Loucy (cell line): ENCODE measurements around the gene RYR2.

Experiments used
- CTCF ChIP-seq: fragments of 200-600 bp; sonication (generic); conservative IDR thresholded peaks from 2 replicates; pipeline ENCODE4 v1.5.1; 2014; ENCODE audit warnings: mild to moderate bottlenecking, antibody characterized with exemption, low read length
- EZH2phosphoT487 ChIP-seq: fragments of 200-600 bp; IDR thresholded peaks from 2 replicates; pipeline ENCODE4 v1.6.1; 2018; ENCODE audit warnings: antibody characterized with exemption, mild to moderate bottlenecking, moderate library complexity, borderline replicate concordance

GRCh38 chr1:237712586-237713157, 670.7 kb downstream of the RYR2 start:
- TF ChIP-seq CTCF (no peak), EZH2phosphoT487 (no peak)
